H1 (cell line): ENCODE data around the gene PPP1CA. TPM values are rescaled to one million over a fixed set of nuclear protein-coding genes. Genes with fewer than 3 reads are reported as not detected.
A peak's percentile ranks its signal among the peaks of the same experiment; 100 is the strongest.
"Not testable (repeated sequence)": the region's sequence is repeated elsewhere in the genome, so short reads cannot be mapped to it uniquely, and the experiment has no call there.

Source experiments
- CTCF ChIA-PET: fragments of 300-600 bp; sonication (Branson Sonifier 250); formaldehyde crosslinking; loops from one replicate; lab custom pipeline; 2021; ENCODE audit not compliant: partially characterized antibody; lab: Charles Lee
- POLR2A ChIA-PET: fragments of 300-600 bp; sonication (Branson Sonifier 250); formaldehyde crosslinking; loops from one replicate; lab custom pipeline; 2021; ENCODE audit warnings: inconsistent platforms; ENCODE audit not compliant: partially characterized antibody; lab: Charles Lee
- DNase-seq, 2 experiments: peaks; one replicate each; pipeline versions ENCODE4 v3.0.0 to v3.0.0-alpha.2; 2010 to 2022; ENCODE audit warnings: low spot score in 2 of 2, low read depth in 1 of 2, mixed read lengths in 1 of 2
- FAIRE-seq: peaks from 2 replicates; lab custom pipeline; 2011; peaks lifted over from hg19 to GRCh38; lab: Jason Lieb, UNC
- H2AFZ ChIP-seq: 2 replicates; pipeline ENCODE4 v1.8.1; 2012; ENCODE audit warnings: low read length, inconsistent platforms
- H2AK5ac ChIP-seq: 2 replicates; pipeline ENCODE4 v1.6.1; 2013; ENCODE audit warnings: low read depth, low read length
- H2BK120ac ChIP-seq: replicated peaks from 2 replicates; pipeline ENCODE3; 2013; ENCODE audit warnings: low read depth, low read length, inconsistent platforms
- H2BK12ac ChIP-seq: 2 replicates; pipeline ENCODE4 v1.6.1; 2013; ENCODE audit warnings: low read depth, low read length
- H2BK15ac ChIP-seq: 2 replicates; pipeline ENCODE4 v1.6.1; 2013; ENCODE audit warnings: low read length
- H2BK20ac ChIP-seq: 2 replicates; pipeline ENCODE4 v1.6.1; 2013; ENCODE audit warnings: low read length
- H2BK5ac ChIP-seq: 2 replicates; pipeline ENCODE4 v1.6.1; 2013; ENCODE audit warnings: low read depth, low read length
- H3K14ac ChIP-seq: 2 replicates; pipeline ENCODE4 v1.6.1; 2013; ENCODE audit warnings: inconsistent platforms; ENCODE audit not compliant: insufficient read length
- H3K18ac ChIP-seq: 2 replicates; pipeline ENCODE4 v1.6.1; 2013; ENCODE audit warnings: low read length; ENCODE audit errors: extremely low read depth
- H3K23ac ChIP-seq: 2 replicates; pipeline ENCODE4 v1.6.1; 2013; ENCODE audit warnings: inconsistent platforms; ENCODE audit not compliant: insufficient read length
- H3K23me2 ChIP-seq: 2 replicates; pipeline ENCODE4 v1.6.1; 2013; ENCODE audit warnings: low read depth, low read length
- H3K27ac ChIP-seq: 2 replicates; pipeline ENCODE4 v1.6.1; 2011; ENCODE audit warnings: low read depth, low read length, inconsistent platforms
- H3K27me3 ChIP-seq, 4 experiments: replicated peaks in 1 of 4; 1 replicate in 1 of 4; 2 replicates in 3 of 4; pipeline versions ENCODE4 v1.6.1 to v1.8.1; 2011 to 2013; ENCODE audit warnings: low read length in 3 of 4, mild to moderate bottlenecking in 3 of 4, inconsistent platforms in 2 of 4, mixed read lengths in 2 of 4, moderate library complexity in 1 of 4; ENCODE audit not compliant: control insufficient read depth in 3 of 4, insufficient read depth in 3 of 4; ENCODE audit errors: extremely low read depth in 1 of 4
- H3K36me3 ChIP-seq, 4 experiments: 2 replicates each; pipeline versions ENCODE4 v1.6.1 to v1.8.1; 2011 to 2013; ENCODE audit warnings: mild to moderate bottlenecking in 4 of 4, low read length in 3 of 4, moderate library complexity in 2 of 4, control low read depth in 1 of 4, inconsistent platforms in 1 of 4; ENCODE audit not compliant: insufficient read depth in 4 of 4, control insufficient read depth in 2 of 4
- H3K4ac ChIP-seq: replicated peaks from 2 replicates; pipeline ENCODE3; 2013; ENCODE audit warnings: low read length, low read depth, mixed read lengths, inconsistent platforms; ENCODE audit not compliant: insufficient read length
- H3K4me1 ChIP-seq, 4 experiments: replicated peaks in 1 of 4; 1 replicate in 1 of 4; 2 replicates in 3 of 4; pipeline versions ENCODE4 v1.6.1 to v1.8.1; 2011 to 2013; ENCODE audit warnings: low read length in 3 of 4, inconsistent platforms in 2 of 4, mixed read lengths in 1 of 4; ENCODE audit not compliant: insufficient read depth in 4 of 4, control insufficient read depth in 3 of 4
- H3K4me2 ChIP-seq, 2 experiments: 2 replicates each; pipeline versions ENCODE4 v1.6.1 to v1.8.1; 2011 to 2013; ENCODE audit warnings: low read depth in 2 of 2, low read length in 2 of 2, control low read depth in 1 of 2, inconsistent platforms in 1 of 2, mild to moderate bottlenecking in 1 of 2; ENCODE audit not compliant: insufficient read depth in 1 of 2
- H3K4me3 ChIP-seq, 4 experiments: fragments of 200-600, 300-600 bp in 1 of 4; sonication (generic), shearing (Covaris generic), sonication (Bioruptor Twin) in 1 of 4; 2 replicates each; pipeline versions ENCODE4 v1.5.1 to v1.8.1; 2011 to 2016; ENCODE audit warnings: low read length in 4 of 4, low read depth in 3 of 4, control low read depth in 2 of 4, inconsistent platforms in 2 of 4, mild to moderate bottlenecking in 2 of 4, mixed read lengths in 1 of 4, moderate library complexity in 1 of 4; ENCODE audit not compliant: insufficient read depth in 2 of 4; ENCODE audit errors: extremely low read depth in 1 of 4
- H3K56ac ChIP-seq: replicated peaks from 2 replicates; pipeline ENCODE3; 2013; ENCODE audit warnings: low read depth, mild to moderate bottlenecking, mixed read lengths, low read length, inconsistent platforms; ENCODE audit not compliant: insufficient read length
- H3K79me1 ChIP-seq: 2 replicates; pipeline ENCODE4 v1.6.1; 2013; ENCODE audit warnings: low read depth, low read length, control low read depth
- H3K79me2 ChIP-seq, 2 experiments: 2 replicates each; pipeline versions ENCODE4 v1.6.1 to v1.8.1; 2012 to 2013; ENCODE audit warnings: low read length in 2 of 2, mild to moderate bottlenecking in 2 of 2, inconsistent platforms in 1 of 2; ENCODE audit not compliant: insufficient read depth in 2 of 2, control insufficient read depth in 1 of 2
- H3K9ac ChIP-seq, 4 experiments: replicated peaks in 1 of 4; 1 replicate in 1 of 4; 2 replicates in 3 of 4; pipeline versions ENCODE4 v1.6.1 to v1.8.1; 2011 to 2013; ENCODE audit warnings: low read depth in 3 of 4, low read length in 3 of 4, control low read depth in 2 of 4, mild to moderate bottlenecking in 2 of 4, moderate library complexity in 2 of 4, inconsistent platforms in 1 of 4; ENCODE audit errors: extremely low read depth in 1 of 4
- H3K9me3 ChIP-seq, 2 experiments: 2 replicates each; pipeline versions ENCODE4 v1.6.1 to v1.8.1; 2012 to 2013; ENCODE audit warnings: mild to moderate bottlenecking in 2 of 2, moderate library complexity in 2 of 2, control low read depth in 1 of 2, inconsistent platforms in 1 of 2, low read depth in 1 of 2, low read length in 1 of 2, mixed read lengths in 1 of 2; ENCODE audit not compliant: insufficient read depth in 2 of 2
- H4K20me1 ChIP-seq, 2 experiments: replicated peaks in 1 of 2; 2 replicates each; pipeline versions ENCODE3 to v1.8.1; 2011 to 2013; ENCODE audit warnings: inconsistent platforms in 2 of 2, low read length in 2 of 2, mild to moderate bottlenecking in 1 of 2; ENCODE audit not compliant: insufficient read depth in 2 of 2, control insufficient read depth in 1 of 2
- H4K5ac ChIP-seq: 2 replicates; pipeline ENCODE4 v1.6.1; 2013; ENCODE audit warnings: low read length, low read depth, mixed read lengths, inconsistent platforms; ENCODE audit not compliant: insufficient read length
- H4K8ac ChIP-seq: 2 replicates; pipeline ENCODE4 v1.8.0; 2013; ENCODE audit warnings: mild to moderate bottlenecking, moderate library complexity, low read length, inconsistent platforms; ENCODE audit not compliant: insufficient read depth; ENCODE audit errors: extremely low read depth
- H4K91ac ChIP-seq: replicated peaks from 2 replicates; pipeline ENCODE3; 2013; ENCODE audit warnings: low read length, mixed read lengths, inconsistent platforms; ENCODE audit not compliant: insufficient read length
- WGBS, 2 experiments: shearing (Covaris generic) in 1 of 2; methylation state at CpG; one replicate each; pipeline versions ENCODE4 v1.1.6 to v1.1.7; 2013 to 2015; ENCODE audit warnings: low lambda C conversion rate in 2 of 2, mixed read lengths in 2 of 2, inconsistent platforms in 1 of 2, low coverage in 1 of 2, missing lambda C conversion rate in 1 of 2; ENCODE audit not compliant: insufficient replicate concordance in 2 of 2, insufficient coverage in 1 of 2, insufficient read length in 1 of 2; ENCODE audit errors: extremely low coverage in 1 of 2, missing lambda C conversion rate in 1 of 2; 5-methylcytosine and 5-hydroxymethylcytosine counted together
- polyA plus RNA-seq, 7 experiments: library from polyadenylated mRNA; depleted of rRNA in 3 of 7; stranded (reverse) in 5 of 7; unstranded in 2 of 7; fragments of >200 nt in 5 of 7; fragments of 200-250 nt in 2 of 7; gene quantifications; 1 replicate in 5 of 7; 2 replicates in 1 of 7; 4 replicates in 1 of 7; pipeline versions ENCODE4 v1.2.1 to v1.2.3, GENCODE V29; 2011 to 2013; ENCODE audit warnings: missing spikeins in 2 of 7, mixed read lengths in 2 of 7
- total RNA-seq: library from RNA; stranded (reverse); fragmentation: NEBNext Ultra II Directional; extraction: Animal tissue kit (Norgen Biotek cat#: 25700); gene quantifications from 2 replicates; pipeline ENCODE4 v1.2.1, GENCODE V29; 2021

PPP1CA gene
- total and polyA plus RNA-seq, 2 of the 8 experiments (the other 6 are each of a cell fraction or from before 2014, with no cell fraction given) = 198 to 359 TPM

- H4K8ac ChIP-seq = peak overlapping the region; percentile 89; the same call in 1 of the 2 replicates
- not testable (repeated sequence) for H2AK5ac ChIP-seq, H3K56ac ChIP-seq, H3K23ac ChIP-seq, H3K9me3 ChIP-seq, H3K79me2 ChIP-seq, H3K18ac ChIP-seq, H3K27me3 ChIP-seq, H3K14ac ChIP-seq, H3K23me2 ChIP-seq, H2BK20ac ChIP-seq, H3K79me1 ChIP-seq, DNase-seq, FAIRE-seq, H3K4me1 ChIP-seq
- H4K20me1 ChIP-seq = peaks cover 0 to 10% of the 10 kb centered on the region in 2 experiments
- H2BK15ac ChIP-seq = peak overlapping the region; percentile 97; the same call in 1 of the 2 replicates
- H3K27ac ChIP-seq = peak overlapping the region; percentile 68; the same call in 1 of the 2 replicates
- POLR2A ChIA-PET = interaction anchor here (0.8 to 4.3 kb wide), 16 partner anchors 9 to 82 kb away, joined by 3 to 31 read pairs (median 6); partner anchors contain the start of genes PTPRCAP, RAD9A and RPS6KB2
- H2AFZ ChIP-seq = peak overlapping the region; percentile 98; the same call in 1 of the 2 replicates
- peak overlapping the region; percentile 94 for H2BK5ac ChIP-seq
- H4K5ac ChIP-seq = peak overlapping the region; percentile 94
- H4K91ac ChIP-seq = peak overlapping the region; percentile 84
- CTCF ChIA-PET = interaction anchor here (0.7 to 4.9 kb wide), 24 partner anchors 11 to 117 kb away, joined by 3 to 25 read pairs (median 5); partner anchors contain the start of genes POLD4, RAD9A and RPS6KB2
- WGBS, 2 experiments = 82% methylated on average over 19 of the region's 19 CpGs; no CpG with 5 or more reads in 1 of the 2 experiments
- peak overlapping the region in 3 of 4 experiments; percentile 27 to 52 (median 32); a peak in 3 of 8 replicates for H3K4me3 ChIP-seq
- peak overlapping the region; percentile 82 for H2BK120ac ChIP-seq
- peaks cover 6 to 20% (median 18%) of the 10 kb centered on the region in 4 experiments; a peak in 6 of 8 replicates for H3K36me3 ChIP-seq
- peak overlapping the region in 2 of 4 experiments; percentile 25 to 47; a peak in 3 of 7 replicates for H3K9ac ChIP-seq
- H2BK12ac ChIP-seq = 0 out of 2 replicates have a peak overlapping the region, but pooled peaks have one; percentile 39
- peak overlapping the region; percentile 100 for H3K4ac ChIP-seq
- peak overlapping the region; percentile 55 to 84 for H3K4me2 ChIP-seq
Measured at GRCh38 chr11:67402192-67402839, 658 bp upstream of the PPP1CA start.
